HL-60/S4 treated with phorbol 12-myristate 13-acetate at 8.2 ng/mL for 4 days and 3 days (cell line): Measurements from ENCODE around the gene MRPL1.
"Not testable (repeated sequence)": the region's sequence is repeated elsewhere in the genome, so short reads cannot be mapped to it uniquely, and the experiment has no call there.

Experiments
- in situ Hi-C: fragments of 300-500 bp; cut with MboI; formaldehyde crosslinking; loops from 2 replicates; pipeline ENCODE4 v1.15.0; 2022; ENCODE audit warnings: low sequenced_read_pairs

MRPL1 gene

DNA sequence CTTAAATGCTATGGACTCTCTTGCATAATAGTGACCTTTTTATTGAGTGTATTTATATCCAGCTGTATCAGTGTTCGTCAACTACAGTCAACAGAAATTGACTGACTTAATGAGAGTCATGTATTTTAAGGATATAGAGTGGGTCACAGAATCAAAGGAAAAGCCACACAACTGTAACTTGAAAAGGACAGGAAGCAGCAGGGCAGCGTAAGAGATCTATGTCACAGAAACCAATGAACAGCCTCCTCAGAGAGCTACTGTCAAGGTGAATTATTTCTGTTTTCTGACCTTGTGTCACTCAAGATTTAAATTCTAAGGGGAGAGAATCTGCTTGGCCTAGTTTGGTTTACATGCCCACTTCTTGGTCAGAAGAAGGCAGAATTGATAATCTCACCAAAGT, 100.4 kb downstream of the MRPL1 start:
- in situ Hi-C loops, result no loop called here

DNA sequence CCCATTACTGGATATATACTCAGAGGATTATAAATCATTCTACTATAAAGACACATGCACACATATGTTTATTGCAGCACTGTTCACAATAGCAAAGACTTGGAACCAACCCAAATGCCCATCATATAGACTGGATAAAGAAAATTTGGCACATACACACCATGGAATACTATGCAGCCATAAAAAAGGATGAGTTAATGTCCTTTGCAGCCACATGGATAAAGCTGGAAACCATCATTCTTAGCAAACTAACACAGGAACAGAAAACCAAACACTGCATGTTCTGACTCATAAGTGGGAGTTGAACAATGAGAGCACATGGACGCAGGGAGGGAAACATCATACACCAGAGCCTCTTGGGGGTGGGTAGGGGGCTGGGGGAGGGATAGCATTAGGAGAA, 111.0 kb downstream of the MRPL1 start:
- in situ Hi-C loops, result not testable (repeated sequence)

DNA sequence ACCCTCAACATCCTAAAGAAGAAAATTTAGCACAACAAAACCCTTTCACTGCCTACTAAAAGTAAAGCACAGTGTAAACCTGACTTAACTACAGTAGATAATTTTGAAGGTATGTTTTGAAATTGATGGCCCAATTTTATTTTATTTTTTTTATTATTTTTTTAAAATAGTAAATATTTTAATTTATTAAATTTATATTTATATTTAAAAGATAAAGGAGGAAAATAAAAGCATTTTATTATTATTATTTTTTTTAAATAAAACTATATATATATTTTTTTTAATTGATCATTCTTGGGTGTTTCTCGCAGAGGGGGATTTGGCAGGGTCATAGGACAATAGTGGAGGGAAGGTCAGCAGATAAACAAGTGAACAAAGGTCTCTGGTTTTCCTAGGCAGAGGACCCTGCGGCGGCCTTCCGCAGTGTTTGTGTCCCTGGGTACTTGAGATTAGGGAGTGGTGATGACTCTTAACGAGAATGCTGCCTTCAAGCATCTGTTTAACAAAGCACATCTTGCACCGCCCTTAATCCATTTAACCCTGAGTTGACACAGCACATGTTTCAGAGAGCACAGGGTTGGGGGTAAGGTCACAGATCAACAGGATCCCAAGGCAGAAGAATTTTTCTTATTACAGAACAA, 120.4 kb downstream of the MRPL1 start:
- in situ Hi-C loops, result not testable (repeated sequence)

DNA sequence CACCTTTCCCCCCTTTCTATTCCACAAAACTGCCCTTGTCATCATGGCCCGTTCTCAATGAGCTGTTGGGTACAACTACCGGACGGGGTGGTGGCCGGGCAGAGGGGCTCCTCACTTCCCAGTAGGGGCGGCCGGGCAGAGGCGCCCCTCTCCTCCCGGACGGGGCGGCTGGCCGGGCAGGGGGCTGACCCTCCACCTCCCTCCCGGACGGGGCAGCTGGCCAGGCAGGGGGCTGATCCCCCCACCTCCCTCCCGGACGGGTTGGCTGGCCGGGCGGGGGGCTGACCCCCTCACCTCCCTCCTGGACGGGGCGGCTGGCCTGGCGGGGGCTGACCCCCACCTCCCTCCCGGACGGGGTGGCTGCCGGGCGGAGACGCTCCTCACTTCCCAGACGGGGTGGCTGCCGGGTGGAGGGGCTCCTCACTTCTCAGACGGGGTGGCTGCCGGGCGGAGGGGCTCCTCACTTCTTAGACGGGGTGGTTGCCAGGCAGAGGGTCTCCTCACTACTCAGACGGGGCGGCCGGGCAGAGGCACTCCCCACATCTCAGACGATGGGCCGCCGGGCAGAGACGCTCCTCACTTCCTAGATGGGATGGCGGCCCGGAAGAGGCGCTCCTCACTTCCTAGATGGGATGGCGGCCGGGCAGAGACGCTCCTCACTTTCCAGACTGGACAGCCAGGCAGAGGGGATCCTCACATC, 121.1 kb downstream of the MRPL1 start:
- in situ Hi-C loops, result not testable (repeated sequence)

DNA sequence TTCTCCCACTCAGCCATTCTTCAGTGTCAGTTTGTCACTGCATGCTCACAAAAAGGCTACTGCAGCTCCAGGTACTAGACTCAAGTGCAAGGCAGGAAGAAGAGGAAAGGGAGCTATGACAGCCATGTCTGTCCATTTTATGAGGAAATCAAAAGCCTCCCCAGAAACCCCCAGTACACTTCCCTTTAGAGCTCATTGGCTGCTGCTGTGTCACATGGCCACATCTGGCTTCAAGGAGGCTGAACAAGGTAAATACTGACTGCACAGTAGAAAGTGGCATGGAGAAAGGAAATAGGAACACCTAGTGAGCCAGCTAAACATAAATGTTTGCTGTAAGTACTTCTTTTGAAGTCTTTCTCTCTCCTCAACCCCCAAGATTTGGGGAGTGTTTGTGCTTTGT, 127.3 kb downstream of the MRPL1 start:
- in situ Hi-C loops, result no loop called here

DNA sequence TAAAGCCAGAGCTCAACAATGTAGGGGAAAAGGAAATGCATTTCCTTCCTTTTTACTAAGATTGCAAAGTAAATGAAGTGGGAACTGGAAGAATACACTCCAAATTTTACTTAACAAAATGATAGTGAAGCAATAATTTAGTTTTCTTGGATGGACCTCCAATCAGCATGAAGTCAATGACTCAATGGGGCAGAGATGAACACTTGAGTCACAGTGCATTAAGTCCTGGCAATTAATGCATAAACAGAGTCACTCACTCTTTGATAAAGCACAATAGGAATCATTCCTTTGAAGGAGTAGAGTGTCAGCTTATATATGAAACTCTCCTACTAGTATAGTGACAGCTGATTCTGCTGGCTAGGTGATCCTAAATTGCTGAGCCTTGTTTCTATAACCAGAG, 127.8 kb downstream of the MRPL1 start:
- in situ Hi-C loops, result no loop called here

DNA sequence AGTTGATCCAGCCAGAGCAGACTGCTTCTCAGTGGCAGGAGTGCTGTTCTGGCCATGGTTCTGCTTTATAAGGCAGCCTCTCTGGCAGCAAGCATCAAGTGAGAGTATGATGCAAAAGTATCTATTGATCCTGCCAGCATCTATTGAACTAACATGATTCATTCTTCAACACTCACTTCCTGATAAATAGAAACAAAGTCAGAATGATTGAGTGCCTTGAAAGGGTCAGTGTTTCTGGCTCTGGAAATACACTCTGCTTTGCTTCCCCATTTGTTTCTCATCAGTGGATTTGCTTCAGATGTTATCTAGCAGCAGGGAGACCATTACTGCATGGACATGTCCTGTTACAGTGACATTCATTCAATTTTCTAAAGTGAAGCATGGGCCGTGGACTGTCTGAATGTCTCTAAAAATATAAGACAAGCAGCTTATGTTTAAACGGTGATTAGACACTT, 128.3 kb downstream of the MRPL1 start:
- in situ Hi-C loops, result no loop called here

DNA sequence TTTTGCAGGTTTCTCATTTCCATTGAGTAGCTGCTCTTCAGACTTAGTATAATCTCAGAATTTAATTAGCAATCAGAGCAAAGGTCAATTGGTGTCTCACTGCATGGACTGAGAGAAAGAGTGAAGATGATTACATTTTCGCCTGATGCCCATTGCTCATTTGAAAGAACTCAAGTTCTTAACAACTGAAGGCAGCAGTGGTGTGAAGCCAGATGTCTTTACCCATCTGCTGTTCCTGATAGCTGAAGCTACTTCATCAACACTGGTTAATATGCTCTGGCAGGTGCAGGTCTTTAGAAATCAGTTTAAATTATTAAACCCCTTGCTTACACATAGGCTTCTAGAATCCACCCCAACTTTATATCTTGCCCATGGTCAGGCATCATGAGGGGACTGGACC, 130.0 kb downstream of the MRPL1 start:
- in situ Hi-C loops, result no loop called here

DNA sequence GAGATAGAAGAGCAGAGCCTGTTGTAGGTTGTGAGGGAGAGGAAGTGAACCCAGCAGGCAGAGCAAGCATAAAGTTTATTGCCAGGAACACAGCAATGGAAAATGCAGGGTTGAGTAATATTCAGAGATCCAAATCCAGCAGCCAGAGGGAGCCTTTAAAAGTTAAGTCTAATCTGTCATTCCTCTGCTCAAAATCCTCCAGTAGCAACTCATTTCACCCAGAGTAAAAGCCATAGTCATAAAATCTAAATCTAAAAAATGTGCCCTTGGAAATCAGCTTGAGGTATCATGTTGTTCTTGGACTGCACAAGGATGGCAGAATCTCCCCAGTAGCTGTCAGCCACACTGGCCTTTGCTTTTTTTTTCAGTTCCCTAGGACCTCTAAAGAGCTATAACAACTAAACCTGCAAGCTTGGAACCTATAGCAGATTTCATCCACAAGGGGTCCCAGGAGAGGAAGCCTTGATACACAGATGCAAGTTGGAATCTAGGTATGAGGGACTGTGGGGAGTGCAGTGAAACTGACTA, 131.6 kb downstream of the MRPL1 start:
- in situ Hi-C loops, result no loop called here

DNA sequence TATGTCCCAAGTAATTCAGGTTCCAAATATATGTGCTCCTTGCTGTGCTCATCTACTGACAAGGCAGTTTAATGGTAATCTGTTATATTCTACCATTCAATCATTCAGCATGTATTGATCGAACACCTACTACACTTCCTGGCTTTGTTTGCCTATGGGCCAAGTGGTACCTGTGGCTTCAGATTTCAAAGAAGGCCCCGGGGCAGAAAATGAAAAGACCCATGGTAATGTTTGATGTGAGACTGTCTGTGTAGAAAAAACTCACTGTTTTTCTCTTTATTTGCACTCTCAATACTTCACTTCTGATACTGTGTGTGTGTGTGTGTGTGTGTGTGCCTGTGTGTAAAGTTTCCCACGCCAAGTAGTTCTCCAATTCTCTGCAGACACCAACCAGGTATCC, 133.4 kb downstream of the MRPL1 start:
- in situ Hi-C loops, result no loop called here

DNA sequence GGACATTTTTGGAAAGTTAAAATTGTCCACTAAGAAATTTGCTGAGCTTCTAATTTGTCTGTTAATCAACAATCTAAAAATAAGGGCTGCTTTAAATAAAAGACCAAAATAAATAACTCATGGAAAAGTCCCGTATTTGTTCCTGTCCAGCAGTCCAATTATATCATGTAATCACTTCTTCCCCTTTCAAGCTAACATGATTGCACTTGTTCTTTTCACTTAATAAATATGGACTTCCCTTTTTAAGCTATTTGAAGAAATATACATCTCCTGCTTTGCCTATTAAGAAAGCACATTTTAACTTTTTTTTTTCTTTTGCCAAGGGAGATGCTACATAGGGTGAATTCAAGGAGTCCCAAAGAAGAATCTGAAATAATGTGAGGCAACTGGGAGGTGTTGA, 138.9 kb downstream of the MRPL1 start:
- in situ Hi-C loops, result no loop called here

DNA sequence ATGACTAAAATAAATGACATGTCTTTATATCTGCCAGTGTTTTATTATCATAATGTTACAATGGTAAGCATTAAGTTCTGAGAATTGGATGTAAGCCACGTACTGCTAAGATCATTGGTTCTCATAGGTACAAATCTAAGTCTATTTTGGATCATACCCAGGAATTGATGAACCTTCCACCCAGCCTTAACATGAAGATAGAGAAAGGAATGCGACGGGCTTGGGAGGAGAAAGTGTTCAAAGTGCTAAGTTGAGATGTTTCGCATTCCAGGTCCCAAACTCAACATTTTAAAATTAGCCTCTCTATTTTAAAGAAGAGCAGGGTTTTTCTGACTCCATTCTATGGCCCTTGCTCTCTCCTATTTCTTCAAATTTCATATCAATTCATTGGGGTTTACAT, 139.6 kb downstream of the MRPL1 start:
- in situ Hi-C loops, result no loop called here
